ENCODE data around the gene LAIR1.

DNA sequence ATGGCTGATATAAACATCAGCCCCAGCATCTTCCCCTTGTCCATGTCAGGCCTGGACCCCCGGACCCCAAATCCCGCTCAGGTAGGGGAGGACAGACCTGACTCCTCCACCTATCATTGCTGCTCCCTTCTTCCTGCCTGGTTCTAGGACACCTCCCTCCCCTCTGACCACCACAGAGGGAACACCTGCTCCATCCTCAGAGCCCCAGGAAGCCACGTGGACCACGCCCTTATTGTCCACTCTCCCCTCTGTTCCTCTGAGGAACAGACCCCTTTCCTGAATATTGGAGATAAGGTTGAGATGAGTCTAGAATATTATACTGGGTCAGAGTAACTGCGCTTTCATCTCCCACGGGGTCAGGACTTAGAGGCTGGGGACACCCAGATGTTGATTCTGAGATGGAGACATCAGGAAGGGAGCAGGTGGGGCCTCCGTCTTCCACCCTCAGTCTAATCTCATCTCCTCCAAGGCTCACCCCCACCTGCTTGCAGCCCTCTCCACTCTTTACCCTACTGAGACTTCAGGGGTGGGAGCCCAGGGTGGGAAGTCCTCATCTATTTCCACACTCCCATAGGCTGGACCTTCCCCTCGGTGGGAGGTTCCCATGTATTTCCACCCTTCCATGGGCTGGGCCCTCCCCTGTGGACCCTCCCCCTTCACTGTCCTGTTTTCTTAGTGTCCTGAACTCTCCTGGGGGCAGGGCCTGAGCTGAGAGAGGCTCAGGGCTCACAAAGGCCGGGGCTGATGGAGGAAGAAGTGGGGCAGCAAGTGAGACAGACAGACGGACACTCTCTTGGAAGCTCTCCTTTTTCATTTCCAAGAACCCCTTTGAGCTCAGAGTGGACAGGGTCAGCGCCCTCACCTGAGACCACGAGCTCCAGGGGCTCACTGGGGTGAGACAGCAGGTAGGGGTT, 28.5 kb downstream of the LAIR1 start:
- TF ChIP-seq, protein P1, sequence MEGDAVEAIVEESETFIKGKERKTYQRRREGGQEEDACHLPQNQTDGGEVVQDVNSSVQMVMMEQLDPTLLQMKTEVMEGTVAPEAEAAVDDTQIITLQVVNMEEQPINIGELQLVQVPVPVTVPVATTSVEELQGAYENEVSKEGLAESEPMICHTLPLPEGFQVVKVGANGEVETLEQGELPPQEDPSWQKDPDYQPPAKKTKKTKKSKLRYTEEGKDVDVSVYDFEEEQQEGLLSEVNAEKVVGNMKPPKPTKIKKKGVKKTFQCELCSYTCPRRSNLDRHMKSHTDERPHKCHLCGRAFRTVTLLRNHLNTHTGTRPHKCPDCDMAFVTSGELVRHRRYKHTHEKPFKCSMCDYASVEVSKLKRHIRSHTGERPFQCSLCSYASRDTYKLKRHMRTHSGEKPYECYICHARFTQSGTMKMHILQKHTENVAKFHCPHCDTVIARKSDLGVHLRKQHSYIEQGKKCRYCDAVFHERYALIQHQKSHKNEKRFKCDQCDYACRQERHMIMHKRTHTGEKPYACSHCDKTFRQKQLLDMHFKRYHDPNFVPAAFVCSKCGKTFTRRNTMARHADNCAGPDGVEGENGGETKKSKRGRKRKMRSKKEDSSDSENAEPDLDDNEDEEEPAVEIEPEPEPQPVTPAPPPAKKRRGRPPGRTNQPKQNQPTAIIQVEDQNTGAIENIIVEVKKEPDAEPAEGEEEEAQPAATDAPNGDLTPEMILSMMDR (IDR thresholded peaks at IDR 0.05; ENCODE audit: poor library complexity) = no peak
- TF ChIP-seq EZH2phosphoT487 (IDR thresholded peaks at IDR 0.05; ENCODE audit: low read depth, severe bottlenecking, unreplicated experiment) (no peak), EZH2 (IDR thresholded peaks at IDR 0.05; ENCODE audit: borderline replicate concordance) (no peak)

Measured in hepatocyte (in vitro differentiated cells).